GM13976 (cell line): ENCODE measurements around the gene MOCS1.

Source experiments
- DNase-seq: peaks from one replicate; pipeline ENCODE4 v3.0.0; 2012; ENCODE audit warnings: low spot score
- in situ Hi-C: fragments of 300-500 bp; cut with MboI; formaldehyde crosslinking; loops from one replicate; pipeline ENCODE4 v1.12.0; 2022; ENCODE audit warnings: low sequenced_read_pairs, mixed read lengths, inconsistent platforms; ENCODE audit not compliant: unreplicated experiment
- TF ChIP-seq, protein P1 (sequence below): IDR thresholded peaks from 2 replicates; pipeline ENCODE4 v1.5.1; 2012; ENCODE audit warnings: borderline replicate concordance, mild to moderate bottlenecking; ENCODE audit not compliant: insufficient read depth; ENCODE audit errors: extremely low read depth, missing control alignments, control extremely low read depth

The MOCS1 gene

DNA sequence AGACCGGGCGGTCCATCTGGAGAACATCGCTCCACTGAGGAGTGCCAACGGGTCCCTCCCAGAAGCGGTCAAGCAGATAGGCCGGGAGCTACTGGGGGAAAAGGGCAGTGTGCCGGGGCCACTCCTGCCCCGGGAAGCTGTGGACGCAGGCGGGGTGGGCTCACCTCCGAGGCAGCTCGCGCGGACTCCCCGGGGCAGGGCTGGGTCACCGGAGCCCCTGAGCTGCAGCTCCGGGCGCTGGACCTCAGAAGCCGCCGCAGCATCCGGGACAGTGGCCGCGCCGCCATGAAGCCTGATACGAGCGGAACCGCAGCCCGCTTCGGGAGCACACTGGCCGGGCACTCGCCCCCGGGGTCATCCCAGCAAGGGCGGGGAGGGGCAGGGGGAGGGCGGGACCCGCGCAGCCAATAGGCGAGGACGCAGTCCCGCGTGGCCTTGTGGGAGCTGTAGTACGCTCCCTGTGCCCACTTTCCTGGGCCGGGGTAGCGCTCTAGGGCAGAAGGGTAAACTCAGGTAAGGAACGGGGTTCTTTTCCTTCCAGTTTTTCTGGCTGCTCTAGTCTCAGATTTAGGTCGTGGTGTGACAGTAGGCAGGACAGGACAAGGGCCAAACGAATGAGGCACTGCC, at the start of gene MOCS1:
TSS of gene MOCS1 (minus strand) at position 332 of the 627 bp plus-strand sequence. CDS start at position 287, 45 bp downstream.
- TF ChIP-seq, protein P1, sequence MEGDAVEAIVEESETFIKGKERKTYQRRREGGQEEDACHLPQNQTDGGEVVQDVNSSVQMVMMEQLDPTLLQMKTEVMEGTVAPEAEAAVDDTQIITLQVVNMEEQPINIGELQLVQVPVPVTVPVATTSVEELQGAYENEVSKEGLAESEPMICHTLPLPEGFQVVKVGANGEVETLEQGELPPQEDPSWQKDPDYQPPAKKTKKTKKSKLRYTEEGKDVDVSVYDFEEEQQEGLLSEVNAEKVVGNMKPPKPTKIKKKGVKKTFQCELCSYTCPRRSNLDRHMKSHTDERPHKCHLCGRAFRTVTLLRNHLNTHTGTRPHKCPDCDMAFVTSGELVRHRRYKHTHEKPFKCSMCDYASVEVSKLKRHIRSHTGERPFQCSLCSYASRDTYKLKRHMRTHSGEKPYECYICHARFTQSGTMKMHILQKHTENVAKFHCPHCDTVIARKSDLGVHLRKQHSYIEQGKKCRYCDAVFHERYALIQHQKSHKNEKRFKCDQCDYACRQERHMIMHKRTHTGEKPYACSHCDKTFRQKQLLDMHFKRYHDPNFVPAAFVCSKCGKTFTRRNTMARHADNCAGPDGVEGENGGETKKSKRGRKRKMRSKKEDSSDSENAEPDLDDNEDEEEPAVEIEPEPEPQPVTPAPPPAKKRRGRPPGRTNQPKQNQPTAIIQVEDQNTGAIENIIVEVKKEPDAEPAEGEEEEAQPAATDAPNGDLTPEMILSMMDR = no peak
- in situ Hi-C loops = no loop called here
- DNase-seq = no peak

GRCh38 chr6:39984051-39984450, 49.8 kb upstream of the MOCS1 start:
- DNase-seq = no peak
- TF ChIP-seq, protein P1 = no peak
- in situ Hi-C loops = loop anchor here (10.0 kb wide), 1 partner anchor 331 kb away; no protein-coding TSS in a partner anchor

- DNase-seq = no peak
- in situ Hi-C loops = loop anchor here (10.0 kb wide), 1 partner anchor 332 kb away; no protein-coding TSS in a partner anchor
- TF ChIP-seq, protein P1 = no peak
Measured at GRCh38 chr6:39983193-39983592, 48.9 kb upstream of the MOCS1 start.

DNA sequence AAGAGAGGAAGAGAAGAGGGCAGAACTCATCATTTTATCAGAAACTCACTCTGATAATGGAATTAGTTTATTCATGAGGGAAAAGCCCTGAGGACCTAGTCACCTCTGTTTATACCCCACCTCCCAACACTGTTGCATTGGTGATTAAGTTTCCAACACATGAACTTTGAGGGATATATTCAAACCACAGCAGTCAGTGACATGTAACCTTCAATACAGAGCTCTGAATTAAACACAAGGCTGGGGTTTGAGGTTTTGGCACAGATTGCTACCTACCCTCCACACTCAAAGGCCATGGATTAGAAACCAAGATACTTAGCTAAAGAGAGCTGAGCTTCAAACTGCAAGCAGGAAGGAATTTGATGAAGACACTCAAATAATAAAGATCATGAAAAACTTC, 48.5 kb upstream of the MOCS1 start:
- TF ChIP-seq, protein P1 = no peak
- in situ Hi-C loops = loop anchor here (10.0 kb wide), 1 partner anchor 332 kb away; no protein-coding TSS in a partner anchor
- no peak for DNase-seq

GRCh38 chr6:39980839-39981580, 46.7 kb upstream of the MOCS1 start:
- peak; percentile 13 for DNase-seq
- TF ChIP-seq, protein P1 = no peak
- in situ Hi-C loops = loop anchor here (10.0 kb wide), 1 partner anchor 334 kb away; no protein-coding TSS in a partner anchor

GRCh38 chr6:39979461-39980328, 45.4 kb upstream of the MOCS1 start:
- in situ Hi-C loops = loop anchor here (10.0 kb wide), 1 partner anchor 335 kb away; no protein-coding TSS in a partner anchor
- TF ChIP-seq, protein P1 = no peak
- DNase-seq = no peak
